ENCODE measurements around the gene ZSWIM8. TPM values are rescaled to one million over a fixed set of nuclear protein-coding genes. Genes with fewer than 3 reads are reported as not detected.

ZSWIM8 gene
- total RNA-seq, 4 donors from 2014 or later = 52.6 to 81.4 (median 78.9) TPM

GRCh38 chr10:73799899-73800559, 14.6 kb downstream of the ZSWIM8 start:
- TF ChIP-seq CTCF (IDR thresholded peaks at IDR 0.05 in 4 of 5, conservative IDR thresholded peaks at IDR 0.05 in 1 of 5) (no peak), POLR2A (IDR thresholded peaks at IDR 0.05) (no peak)
- in situ Hi-C loops (cut with MboI; ENCODE audit: low sequenced_read_pairs in 4 of 4) (no loop called here), intact Hi-C loops (cut with DNase I; ENCODE audit: low total_unique reads) (no loop called here)
- Histone ChIP-seq H3K9me3 (no peaks in the 10 kb centered on the region), H3K4me3 (no peak overlapping the region), H3K27ac (no peak overlapping the region), H3K36me3 (peaks cover 0 to 96% of the 10 kb centered on the region in 2 donors), H3K27me3 (no peaks in the 10 kb centered on the region), H3K4me1 (no peaks in the 10 kb centered on the region)
- DNase-seq (no peak), ATAC-seq (no peak)

GRCh38 chr10:73800560-73801252, 15.3 kb downstream of the ZSWIM8 start:
- Histone ChIP-seq H3K36me3 (peaks cover 0 to 96% of the 10 kb centered on the region in 2 donors), H3K4me1 (no peaks in the 10 kb centered on the region), H3K9me3 (no peaks in the 10 kb centered on the region), H3K27ac (no peak overlapping the region), H3K27me3 (no peaks in the 10 kb centered on the region), H3K4me3 (no peak overlapping the region)
- DNase-seq = no peak
- in situ Hi-C loops (cut with MboI; ENCODE audit: low sequenced_read_pairs in 4 of 4) (no loop called here), intact Hi-C loops (cut with DNase I; ENCODE audit: low total_unique reads) (no loop called here)
- no peak for TF ChIP-seq POLR2A (IDR thresholded peaks at IDR 0.05)
- no peak for TF ChIP-seq CTCF (IDR thresholded peaks at IDR 0.05 in 4 of 5, conservative IDR thresholded peaks at IDR 0.05 in 1 of 5)
- ATAC-seq = no peak

- Histone ChIP-seq H3K4me1 (no peaks in the 10 kb centered on the region), H3K27ac (no peak overlapping the region), H3K9me3 (no peaks in the 10 kb centered on the region), H3K4me3 (no peak overlapping the region), H3K36me3 (peaks cover 0 to 96% of the 10 kb centered on the region in 2 donors), H3K27me3 (no peaks in the 10 kb centered on the region)
- in situ Hi-C loops (cut with MboI; ENCODE audit: low sequenced_read_pairs in 4 of 4) (no loop called here), intact Hi-C loops (cut with DNase I; ENCODE audit: low total_unique reads) (no loop called here)
- ATAC-seq (no peak), DNase-seq (no peak)
- no peak for TF ChIP-seq POLR2A (IDR thresholded peaks at IDR 0.05)
- TF ChIP-seq CTCF (IDR thresholded peaks at IDR 0.05 in 4 of 5, conservative IDR thresholded peaks at IDR 0.05 in 1 of 5) = no peak
Observed at GRCh38 chr10:73801253-73801590, 15.8 kb downstream of the ZSWIM8 start.

GRCh38 chr10:73802276-73802991, 17.0 kb downstream of the ZSWIM8 start:
- no peak for ATAC-seq
- DNase-seq = no peak

More at GRCh38 chr10:73802276-73802991, 17.0 kb downstream of the ZSWIM8 start:
- peaks cover 0 to 4% of the 10 kb centered on the region in 2 donors for H3K4me1 ChIP-seq
- peaks cover 0 to 96% of the 10 kb centered on the region in 2 donors for H3K36me3 ChIP-seq
- in situ Hi-C loops (cut with MboI; ENCODE audit: low sequenced_read_pairs in 4 of 4) (no loop called here), intact Hi-C loops (cut with DNase I; ENCODE audit: low total_unique reads) (no loop called here)
- no peaks in the 10 kb centered on the region for H3K27me3 ChIP-seq
- no peaks in the 10 kb centered on the region for H3K9me3 ChIP-seq
- H3K4me3 ChIP-seq = no peak overlapping the region
- TF ChIP-seq CTCF (IDR thresholded peaks at IDR 0.05 in 4 of 5, conservative IDR thresholded peaks at IDR 0.05 in 1 of 5) = peak in 1 of 5 experiments; percentile 13
- TF ChIP-seq POLR2A (IDR thresholded peaks at IDR 0.05) = no peak
- no peak overlapping the region for H3K27ac ChIP-seq

Measured in gastrocnemius medialis (tissue), 4 donors.